Activated CD8-positive, alpha-beta memory T cell treated with anti-CD3 and anti-CD28 coated beads, Interleukin-2, amount 50 U/mL, for 24 hours (primary cell): ENCODE results near the gene CENPS.
"Not testable (repeated sequence)": the region's sequence is repeated elsewhere in the genome, so short reads cannot be mapped to it uniquely, and the experiment has no call there.

ENCODE experiments used
- DNase-seq: peaks from one replicate; pipeline ENCODE4 v3.0.0-alpha.2; 2020; ENCODE audit errors: extremely low read depth

Gene CENPS

DNA sequence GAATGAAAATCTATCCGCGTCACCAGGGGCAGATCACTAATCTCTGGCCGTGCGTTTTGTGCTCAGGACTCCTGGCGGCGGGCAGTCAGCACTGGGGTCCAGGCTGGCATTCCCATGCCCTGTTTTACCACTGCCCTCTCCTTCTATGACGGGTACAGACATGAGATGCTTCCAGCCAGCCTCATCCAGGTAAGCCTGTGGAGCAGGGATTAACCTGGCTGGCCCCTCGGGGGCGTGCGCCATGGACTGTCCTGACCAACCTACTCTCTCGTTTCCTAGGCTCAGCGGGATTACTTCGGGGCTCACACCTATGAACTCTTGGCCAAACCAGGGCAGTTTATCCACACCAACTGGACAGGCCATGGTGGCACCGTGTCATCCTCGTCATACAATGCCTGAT is 10.9 kb upstream of the CENPS start:
- no peak for DNase-seq

GRCh38 chr1:10421637-10422036 is 8.6 kb upstream of the CENPS start:
- DNase-seq: no peak

- DNase-seq: no peak
These were observed 6.2 kb upstream of the CENPS start for GRCh38 chr1:10424034-10424433.

- no peak for DNase-seq
These were observed 5.6 kb upstream of the CENPS start for GRCh38 chr1:10424651-10425050.

- not testable (repeated sequence) for DNase-seq
These were observed 4.3 kb upstream of the CENPS start for GRCh38 chr1:10425826-10426534.

- DNase-seq: not testable (repeated sequence)
These were observed 3.7 kb upstream of the CENPS start for GRCh38 chr1:10426535-10426848.

DNA sequence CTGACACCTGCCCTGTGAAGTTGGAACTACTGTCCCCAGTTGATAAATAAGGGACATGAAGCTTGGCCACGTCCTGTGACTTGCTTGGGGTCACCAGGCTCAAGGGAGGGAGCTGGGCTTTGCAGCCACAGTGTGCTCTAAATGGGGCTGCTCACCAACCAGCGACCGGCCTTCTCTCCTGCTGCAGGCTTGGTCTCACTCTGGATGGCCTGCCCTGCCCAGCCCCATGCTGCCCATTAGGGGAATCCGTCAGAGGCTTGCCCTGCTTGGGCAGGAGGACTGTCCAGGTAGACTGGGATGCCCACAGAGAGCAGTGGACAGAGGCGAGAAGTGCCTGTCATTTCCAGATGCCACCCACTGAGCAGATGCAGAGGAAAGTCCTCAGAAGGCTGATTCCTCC is 1.2 kb upstream of the CENPS start:
- DNase-seq: no peak

GRCh38 chr1:10429868-10430215 is 391 bp upstream of the CENPS start:
- DNase-seq: no peak

GRCh38 chr1:10431070-10431730 is 967 bp downstream of the CENPS start:
- no peak for DNase-seq

DNA sequence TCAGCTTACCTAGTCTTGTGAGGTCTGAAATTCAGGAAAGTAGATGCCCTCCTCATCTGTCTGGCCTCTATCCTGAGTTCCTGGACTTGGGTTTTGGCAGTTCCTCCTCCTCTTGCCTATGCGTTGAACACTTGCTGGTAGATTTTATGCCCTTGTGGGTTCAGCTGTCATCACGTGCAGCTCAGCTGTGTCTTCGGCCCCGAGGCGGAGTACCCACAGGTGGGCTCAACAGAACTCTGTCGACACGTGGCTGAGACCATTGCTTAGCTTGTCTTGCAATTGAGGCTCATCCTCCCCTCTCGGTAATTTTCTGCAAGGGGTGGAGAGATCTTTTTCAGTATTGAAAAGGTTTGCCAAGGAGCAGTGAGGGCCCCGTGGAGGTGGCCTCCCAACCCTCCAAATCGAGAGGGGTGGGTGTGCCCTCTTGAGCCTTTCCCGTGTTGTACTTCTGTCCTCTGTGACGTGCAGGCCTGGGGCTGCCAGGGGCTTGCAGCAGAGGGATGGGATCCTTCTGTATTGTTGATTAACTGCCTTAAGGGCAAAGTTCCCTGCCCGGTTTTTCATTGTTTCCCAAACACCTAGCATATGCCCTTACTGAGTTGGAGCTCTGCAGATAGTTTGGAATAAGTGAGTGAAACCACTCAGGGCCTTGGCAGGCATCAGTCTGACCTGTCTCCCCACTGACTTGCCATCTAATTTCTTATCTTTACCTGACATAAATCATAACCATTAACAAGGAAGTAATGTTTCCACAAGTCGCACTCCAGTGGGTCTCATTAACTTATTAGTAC is 2.9 kb downstream of the CENPS start:
- DNase-seq: no peak

DNA sequence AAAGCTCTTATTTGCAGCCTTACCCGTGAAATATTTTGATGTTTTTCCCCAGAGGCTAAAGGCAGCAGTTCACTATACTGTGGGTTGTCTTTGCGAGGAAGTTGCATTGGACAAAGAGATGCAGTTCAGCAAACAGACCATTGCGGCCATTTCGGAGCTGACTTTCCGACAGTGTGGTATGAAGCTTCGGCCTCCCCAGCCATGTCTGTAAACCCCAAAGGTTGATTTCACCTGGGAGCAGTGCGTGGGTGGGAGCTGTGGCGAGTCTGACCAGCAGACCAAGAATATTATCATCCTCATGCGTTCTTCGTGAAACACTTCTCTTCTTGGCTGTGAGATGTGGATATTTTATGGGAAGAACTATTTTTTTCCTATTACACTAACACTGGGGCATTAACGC is 3.6 kb downstream of the CENPS start:
- DNase-seq: no peak

GRCh38 chr1:10434590-10434989 is 4.4 kb downstream of the CENPS start:
- DNase-seq: no peak

- no peak for DNase-seq
These were observed 6.8 kb downstream of the CENPS start for GRCh38 chr1:10437052-10437451.

GRCh38 chr1:10438677-10439163 is 8.5 kb downstream of the CENPS start:
- DNase-seq: no peak

DNA sequence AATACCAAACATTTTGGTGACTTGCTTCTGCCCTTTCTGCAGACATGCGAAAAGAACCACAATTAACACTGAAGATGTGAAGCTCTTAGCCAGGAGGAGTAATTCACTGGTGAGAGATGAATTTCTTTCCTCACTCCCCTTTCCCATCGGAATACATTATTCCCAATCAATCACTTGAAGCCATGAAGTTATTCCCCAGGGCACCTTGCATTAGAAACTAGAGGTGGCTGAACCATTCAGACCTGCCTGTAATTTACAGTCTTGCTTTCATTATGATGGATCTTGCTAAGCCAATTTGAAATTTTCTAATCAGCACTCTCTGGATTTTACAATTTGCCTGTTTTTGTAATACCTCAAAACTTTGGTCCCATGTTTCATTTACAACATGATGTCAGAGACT is 10.1 kb downstream of the CENPS start:
- no peak for DNase-seq

DNA sequence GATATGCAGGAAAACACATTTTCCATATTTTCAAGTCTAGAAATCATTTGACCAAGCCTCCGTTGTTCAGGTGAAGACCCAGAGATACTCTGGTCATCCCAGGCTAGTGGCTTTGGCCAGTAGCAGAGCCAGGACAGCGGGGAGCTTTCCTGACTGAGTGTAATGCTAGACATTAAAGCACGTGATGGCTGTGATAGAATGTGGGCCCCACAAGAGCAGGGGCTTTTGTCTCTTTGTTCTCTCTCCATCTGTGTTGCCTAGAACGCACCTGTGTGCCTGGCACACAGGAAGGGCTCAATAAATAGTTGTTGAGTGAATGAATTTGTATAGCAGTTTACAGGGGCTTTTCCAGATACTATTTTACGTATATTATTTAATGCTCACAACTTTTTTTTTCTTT is 10.6 kb downstream of the CENPS start:
- no peak for DNase-seq

DNA sequence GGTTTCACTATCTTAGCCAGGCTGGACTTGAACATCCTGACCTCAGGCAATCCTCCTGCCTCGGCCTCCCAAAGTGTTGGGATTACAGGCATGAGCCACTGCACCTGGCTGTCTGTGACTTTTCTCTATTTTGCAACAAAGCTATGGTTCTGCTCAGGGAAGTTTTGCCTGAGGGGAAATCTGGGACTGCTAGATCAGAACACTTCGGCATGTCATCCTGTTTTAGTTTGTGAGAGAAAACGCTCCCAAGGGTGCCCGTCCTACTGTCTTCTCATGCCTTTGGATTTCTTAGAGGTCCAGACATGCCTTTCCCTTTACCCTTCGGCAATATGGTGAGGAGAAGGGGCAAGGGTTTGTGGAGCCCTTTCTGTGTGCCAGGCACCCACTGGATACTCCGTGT is 14.0 kb downstream of the CENPS start:
- no peak for DNase-seq

GRCh38 chr1:10444795-10445397 is 14.7 kb downstream of the CENPS start:
- no peak for DNase-seq

DNA sequence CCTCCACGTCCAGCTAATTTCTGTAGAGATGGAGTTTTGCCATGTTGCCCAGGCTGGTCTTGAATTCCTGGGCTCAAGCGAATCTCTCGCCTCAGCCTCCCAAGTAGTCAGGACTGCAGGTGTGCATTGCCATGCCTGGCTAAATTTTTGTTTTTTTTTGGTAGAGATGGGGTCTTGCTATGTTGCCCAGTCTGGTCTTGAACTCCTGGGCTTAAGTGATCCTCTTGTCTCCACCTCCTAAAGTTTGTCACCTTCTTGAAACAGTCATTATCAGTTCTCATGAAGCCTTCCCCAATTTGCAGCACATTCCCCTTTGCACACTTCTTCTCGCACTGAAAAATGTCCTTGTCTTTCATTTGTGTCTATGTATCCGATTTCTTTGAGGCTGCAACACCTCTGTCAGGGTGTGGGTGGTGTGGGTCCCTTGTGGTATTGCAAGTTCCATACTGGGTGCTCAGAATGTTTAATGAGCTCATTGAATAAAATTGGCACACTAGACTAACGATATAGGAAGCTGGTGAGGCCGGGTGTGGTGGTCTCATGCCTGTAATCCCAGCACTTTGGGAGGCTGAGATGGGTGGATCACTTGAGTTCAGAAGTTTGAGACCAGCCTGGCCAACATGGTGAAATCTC is 16.7 kb downstream of the CENPS start:
- no peak for DNase-seq

GRCh38 chr1:10449751-10450150 is 19.5 kb downstream of the CENPS start, which contains the start of gene CORT:
TSS of gene CORT (plus strand) at chr1:10450031. CDS start at chr1:10450224, 193 bp downstream.
- no peak for DNase-seq

DNA sequence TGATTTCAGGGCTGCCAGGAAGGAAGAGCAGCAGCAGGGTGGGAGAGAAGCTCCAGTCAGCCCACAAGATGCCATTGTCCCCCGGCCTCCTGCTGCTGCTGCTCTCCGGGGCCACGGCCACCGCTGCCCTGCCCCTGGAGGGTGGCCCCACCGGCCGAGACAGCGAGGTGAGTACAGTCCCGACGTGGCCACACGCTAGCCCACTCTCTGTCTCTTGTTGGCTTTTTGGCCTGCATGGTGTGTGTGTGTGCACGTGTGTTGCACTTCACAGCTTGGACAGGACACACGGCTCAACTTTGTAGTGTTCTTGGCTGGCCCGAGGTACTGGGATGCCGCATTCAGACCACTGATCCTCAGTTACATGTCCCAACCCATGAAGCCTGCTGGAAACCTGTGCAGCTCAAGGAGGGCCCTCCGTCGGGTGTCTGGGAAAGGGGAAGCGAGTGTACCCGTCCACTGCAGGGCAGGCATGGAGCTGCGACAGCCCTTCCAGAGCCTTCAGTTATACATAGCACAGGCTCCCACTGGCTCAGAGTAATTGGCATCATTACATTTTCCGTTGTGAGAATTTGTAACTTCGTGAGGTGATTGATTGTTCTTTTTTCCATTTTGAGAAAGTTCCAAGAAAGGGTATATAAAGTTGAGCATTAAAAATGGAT is 20.1 kb downstream of the CENPS start:
- DNase-seq: no peak
